ENCODE results near the gene C5AR1. TPM values are rescaled to one million over a fixed set of nuclear protein-coding genes. Genes with fewer than 3 reads are reported as not detected.
"Not testable (repeated sequence)": the region's sequence is repeated elsewhere in the genome, so short reads cannot be mapped to it uniquely, and the experiment has no call there.

C5AR1 gene
- total RNA-seq, 1 donor from 2014 or later, result 1.2 TPM

- no peak for DNase-seq (ENCODE audit: low spot score)
- Mint-ChIP-seq H3K4me3 (ENCODE audit: low read depth) (no peak overlapping the region), H3K36me3 (ENCODE audit: low read depth) (no peaks in the 10 kb centered on the region), H3K27me3 (ENCODE audit: low read depth) (peaks cover 3% of the 10 kb centered on the region), H3K27ac (no peak overlapping the region), H3K9me3 (no peaks in the 10 kb centered on the region), H3K4me1 (ENCODE audit: low read depth) (no peaks in the 10 kb centered on the region)
- intact Hi-C loops (cut with micrococcal nuclease), result no loop called here
Measured at GRCh38 chr19:47323409-47323808, 13.7 kb downstream of the C5AR1 start.

GRCh38 chr19:47323872-47324271 lies 14.2 kb downstream of the C5AR1 start:
- no peak overlapping the region for H3K27ac Mint-ChIP-seq
- H3K9me3 Mint-ChIP-seq, result no peaks in the 10 kb centered on the region
- H3K27me3 Mint-ChIP-seq (ENCODE audit: low read depth), result peaks cover 3% of the 10 kb centered on the region
- no peak overlapping the region for H3K4me3 Mint-ChIP-seq (ENCODE audit: low read depth)
- intact Hi-C loops (cut with micrococcal nuclease), result no loop called here
- no peaks in the 10 kb centered on the region for H3K4me1 Mint-ChIP-seq (ENCODE audit: low read depth)
- no peaks in the 10 kb centered on the region for H3K36me3 Mint-ChIP-seq (ENCODE audit: low read depth)
- no peak for DNase-seq (ENCODE audit: low spot score)

GRCh38 chr19:47324502-47324901 lies 14.8 kb downstream of the C5AR1 start:
- H3K4me3 Mint-ChIP-seq (ENCODE audit: low read depth), result no peak overlapping the region
- intact Hi-C loops (cut with micrococcal nuclease), result no loop called here
- no peak for DNase-seq (ENCODE audit: low spot score)
- no peak overlapping the region for H3K27ac Mint-ChIP-seq
- no peaks in the 10 kb centered on the region for H3K36me3 Mint-ChIP-seq (ENCODE audit: low read depth)
- H3K27me3 Mint-ChIP-seq (ENCODE audit: low read depth), result peaks cover 3% of the 10 kb centered on the region
- no peaks in the 10 kb centered on the region for H3K9me3 Mint-ChIP-seq
- H3K4me1 Mint-ChIP-seq (ENCODE audit: low read depth), result no peaks in the 10 kb centered on the region

GRCh38 chr19:47330466-47330869 lies 20.8 kb downstream of the C5AR1 start:
- intact Hi-C loops (cut with micrococcal nuclease), result no loop called here
- Mint-ChIP-seq H3K27me3 (ENCODE audit: low read depth) (no peaks in the 10 kb centered on the region), H3K27ac (no peak overlapping the region), H3K4me1 (ENCODE audit: low read depth) (no peaks in the 10 kb centered on the region), H3K36me3 (ENCODE audit: low read depth) (no peaks in the 10 kb centered on the region), H3K4me3 (ENCODE audit: low read depth) (no peak overlapping the region), H3K9me3 (no peaks in the 10 kb centered on the region)
- DNase-seq (ENCODE audit: low spot score), result no peak

- Mint-ChIP-seq H3K27me3 (ENCODE audit: low read depth) (no peaks in the 10 kb centered on the region), H3K4me3 (ENCODE audit: low read depth) (no peak overlapping the region), H3K27ac (no peak overlapping the region), H3K36me3 (ENCODE audit: low read depth) (no peaks in the 10 kb centered on the region), H3K4me1 (ENCODE audit: low read depth) (peaks cover 4% of the 10 kb centered on the region), H3K9me3 (no peaks in the 10 kb centered on the region)
- intact Hi-C loops (cut with micrococcal nuclease), result no loop called here
- DNase-seq (ENCODE audit: low spot score), result no peak
Measured at GRCh38 chr19:47331490-47331889, 21.8 kb downstream of the C5AR1 start.

- H3K27ac Mint-ChIP-seq, result no peak within 1 kb of the TSS
- H3K4me3 Mint-ChIP-seq (ENCODE audit: low read depth), result no peak within 1 kb of the TSS
- intact Hi-C loops (cut with micrococcal nuclease), result no loop called here
- H3K27me3 Mint-ChIP-seq (ENCODE audit: low read depth), result no peaks in the 10 kb centered on the region
- no peak for DNase-seq (ENCODE audit: low spot score)
- H3K4me1 Mint-ChIP-seq (ENCODE audit: low read depth), result peaks cover 7% of the 10 kb centered on the region
- no peaks in the 10 kb centered on the region for H3K9me3 Mint-ChIP-seq
- no peaks in the 10 kb centered on the region for H3K36me3 Mint-ChIP-seq (ENCODE audit: low read depth)
Measured at GRCh38 chr19:47331931-47332547, 22.4 kb downstream of the C5AR1 start, which contains the start of gene C5AR2. TSS of gene C5AR2 (plus strand) at chr19:47332175. CDS start at chr19:47340800, 8,625 bp downstream.

- H3K4me3 Mint-ChIP-seq (ENCODE audit: low read depth); intact Hi-C loops (cut with micrococcal nuclease); DNase-seq (ENCODE audit: low spot score); H3K27me3 Mint-ChIP-seq (ENCODE audit: low read depth); H3K9me3 Mint-ChIP-seq; H3K36me3 Mint-ChIP-seq (ENCODE audit: low read depth); H3K4me1 Mint-ChIP-seq (ENCODE audit: low read depth): not testable (repeated sequence)
- H3K27ac Mint-ChIP-seq, result peak overlapping the region; percentile 55
Measured at GRCh38 chr19:47336765-47337718, 27.4 kb downstream of the C5AR1 start.

GRCh38 chr19:47339196-47339880 lies 29.7 kb downstream of the C5AR1 start:
- H3K4me3 Mint-ChIP-seq (ENCODE audit: low read depth), result no peak overlapping the region
- no peak overlapping the region for H3K27ac Mint-ChIP-seq
- intact Hi-C loops (cut with micrococcal nuclease), result no loop called here

GRCh38 chr19:47340477-47341208 lies 31.0 kb downstream of the C5AR1 start:
- H3K27me3 Mint-ChIP-seq (ENCODE audit: low read depth), result no peaks in the 10 kb centered on the region
- no peak overlapping the region for H3K4me3 Mint-ChIP-seq (ENCODE audit: low read depth)
- intact Hi-C loops (cut with micrococcal nuclease), result no loop called here
- DNase-seq (ENCODE audit: low spot score), result no peak
- H3K27ac Mint-ChIP-seq, result no peak overlapping the region
- H3K4me1 Mint-ChIP-seq (ENCODE audit: low read depth), result peaks cover 7% of the 10 kb centered on the region
- no peaks in the 10 kb centered on the region for H3K9me3 Mint-ChIP-seq
- H3K36me3 Mint-ChIP-seq (ENCODE audit: low read depth), result no peaks in the 10 kb centered on the region

More at GRCh38 chr19:47339196-47339880, 29.7 kb downstream of the C5AR1 start:
- DNase-seq (ENCODE audit: low spot score), result no peak
- no peaks in the 10 kb centered on the region for H3K27me3 Mint-ChIP-seq (ENCODE audit: low read depth)
- no peaks in the 10 kb centered on the region for H3K36me3 Mint-ChIP-seq (ENCODE audit: low read depth)
- H3K4me1 Mint-ChIP-seq (ENCODE audit: low read depth), result peaks cover 7% of the 10 kb centered on the region
- H3K9me3 Mint-ChIP-seq, result no peaks in the 10 kb centered on the region

- Mint-ChIP-seq H3K36me3 (ENCODE audit: low read depth) (no peaks in the 10 kb centered on the region), H3K4me3 (ENCODE audit: low read depth) (no peak overlapping the region), H3K9me3 (no peaks in the 10 kb centered on the region), H3K27ac (no peak overlapping the region), H3K27me3 (ENCODE audit: low read depth) (no peaks in the 10 kb centered on the region), H3K4me1 (ENCODE audit: low read depth) (peaks cover under 1% of the 10 kb centered on the region)
- intact Hi-C loops (cut with micrococcal nuclease), result no loop called here
- DNase-seq (ENCODE audit: low spot score), result no peak
Measured at GRCh38 chr19:47341734-47342133, 32.1 kb downstream of the C5AR1 start.

GRCh38 chr19:47343194-47343802 lies 33.6 kb downstream of the C5AR1 start:
- Mint-ChIP-seq H3K9me3 (no peaks in the 10 kb centered on the region), H3K36me3 (ENCODE audit: low read depth) (no peaks in the 10 kb centered on the region), H3K27me3 (ENCODE audit: low read depth) (no peaks in the 10 kb centered on the region), H3K4me1 (ENCODE audit: low read depth) (peaks cover under 1% of the 10 kb centered on the region), H3K27ac (no peak overlapping the region), H3K4me3 (ENCODE audit: low read depth) (no peak overlapping the region)
- no peak for DNase-seq (ENCODE audit: low spot score)
- intact Hi-C loops (cut with micrococcal nuclease), result no loop called here

GRCh38 chr19:47344425-47344824 lies 34.8 kb downstream of the C5AR1 start:
- H3K27me3 Mint-ChIP-seq (ENCODE audit: low read depth), result no peaks in the 10 kb centered on the region
- peaks cover 4% of the 10 kb centered on the region for H3K36me3 Mint-ChIP-seq (ENCODE audit: low read depth)
- no peak overlapping the region for H3K27ac Mint-ChIP-seq
- DNase-seq (ENCODE audit: low spot score), result no peak
- peaks cover 5% of the 10 kb centered on the region for H3K4me1 Mint-ChIP-seq (ENCODE audit: low read depth)
- H3K4me3 Mint-ChIP-seq (ENCODE audit: low read depth), result no peak overlapping the region
- intact Hi-C loops (cut with micrococcal nuclease), result no loop called here
- H3K9me3 Mint-ChIP-seq, result no peaks in the 10 kb centered on the region

Data from activated T-helper 2 cell treated with anti-CD3 and anti-CD28 coated beads, Interferon-gamma antibody, Interleukin-2, Interleukin-4, amounts not matched to agents 10 μg/mL and 5 μg/mL and 100 μg/mL, durations not matched to agents 14 hours and 24 hours and 36 hours (primary cell).